ENCODE measurements around the gene VAMP1. TPM values are rescaled to one million over a fixed set of nuclear protein-coding genes. Genes with fewer than 3 reads are reported as not detected.
"Not testable (repeated sequence)": the region's sequence is repeated elsewhere in the genome, so short reads cannot be mapped to it uniquely, and the experiment has no call there.

VAMP1 gene
- total RNA-seq, 1 donor = 6.5 TPM

DNA sequence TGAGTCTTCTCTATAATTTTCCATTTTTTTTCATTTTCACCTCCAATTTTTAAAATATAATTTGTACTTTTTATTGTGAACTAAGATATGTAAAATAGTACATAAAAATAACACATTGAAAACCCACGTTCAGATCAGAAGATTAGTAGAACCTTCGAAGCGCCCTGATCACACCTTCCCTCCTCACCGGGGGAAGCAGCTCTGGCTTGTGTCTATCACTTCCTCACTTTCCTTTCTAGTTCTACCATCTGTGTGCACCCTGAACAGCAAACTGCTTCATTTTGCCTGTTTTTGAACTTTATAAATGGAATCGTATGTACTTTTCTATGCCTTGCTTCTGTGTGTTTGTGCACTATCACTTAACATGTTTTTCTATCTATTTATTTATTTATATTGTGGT lies 37.5 kb downstream of the VAMP1 start:
- no peak overlapping the region for H3K4me3 ChIP-seq (ENCODE audit: insufficient read depth, low read length)
- no peak overlapping the region for H3K27ac ChIP-seq (ENCODE audit: low read depth, low read length)
- no peaks in the 10 kb centered on the region for H3K36me3 ChIP-seq (ENCODE audit: insufficient read depth, low read length)
- no peak overlapping the region for H3K4me2 ChIP-seq (ENCODE audit: insufficient read depth, low read length)
- TF ChIP-seq CTCF (IDR thresholded peaks at IDR 0.05; ENCODE audit: extremely low read depth, low read depth, low read length) = no peak
- DNase-seq (ENCODE audit: insufficient read length, low spot score, missing footprints) = no peak
- H4K20me1 ChIP-seq (ENCODE audit: insufficient read depth, low read length) = no peaks in the 10 kb centered on the region
- no peaks in the 10 kb centered on the region for H3K79me2 ChIP-seq (ENCODE audit: insufficient read depth, low read length)
- no peaks in the 10 kb centered on the region for H3K9me3 ChIP-seq (ENCODE audit: low read depth, low read length)
- H2AFZ ChIP-seq (ENCODE audit: low read length) = no peak overlapping the region
- H3K4me1 ChIP-seq (ENCODE audit: insufficient read depth, low read length) = peaks cover 19% of the 10 kb centered on the region
- no peaks in the 10 kb centered on the region for H3K27me3 ChIP-seq (ENCODE audit: insufficient read depth, low read length)

- no peaks in the 10 kb centered on the region for H3K79me2 ChIP-seq (ENCODE audit: insufficient read depth, low read length)
- peak overlapping the region; percentile 88 for H2AFZ ChIP-seq (ENCODE audit: low read length)
- H3K4me3 ChIP-seq (ENCODE audit: insufficient read depth, low read length) = peak overlapping the region; percentile 55
- peak overlapping the region; percentile 82 for H3K4me2 ChIP-seq (ENCODE audit: insufficient read depth, low read length)
- no peaks in the 10 kb centered on the region for H4K20me1 ChIP-seq (ENCODE audit: insufficient read depth, low read length)
- TF ChIP-seq CTCF (IDR thresholded peaks at IDR 0.05; ENCODE audit: extremely low read depth, low read depth, low read length) = no peak
- peaks cover 19% of the 10 kb centered on the region for H3K4me1 ChIP-seq (ENCODE audit: insufficient read depth, low read length)
- no peaks in the 10 kb centered on the region for H3K27me3 ChIP-seq (ENCODE audit: insufficient read depth, low read length)
- no peaks in the 10 kb centered on the region for H3K36me3 ChIP-seq (ENCODE audit: insufficient read depth, low read length)
- H3K9me3 ChIP-seq (ENCODE audit: low read depth, low read length) = no peaks in the 10 kb centered on the region
- peak; percentile 90 for DNase-seq (ENCODE audit: insufficient read length, low spot score, missing footprints)
- peak overlapping the region; percentile 91 for H3K27ac ChIP-seq (ENCODE audit: low read depth, low read length)
Measured at GRCh38 chr12:6430124-6430989, 40.1 kb downstream of the VAMP1 start.

DNA sequence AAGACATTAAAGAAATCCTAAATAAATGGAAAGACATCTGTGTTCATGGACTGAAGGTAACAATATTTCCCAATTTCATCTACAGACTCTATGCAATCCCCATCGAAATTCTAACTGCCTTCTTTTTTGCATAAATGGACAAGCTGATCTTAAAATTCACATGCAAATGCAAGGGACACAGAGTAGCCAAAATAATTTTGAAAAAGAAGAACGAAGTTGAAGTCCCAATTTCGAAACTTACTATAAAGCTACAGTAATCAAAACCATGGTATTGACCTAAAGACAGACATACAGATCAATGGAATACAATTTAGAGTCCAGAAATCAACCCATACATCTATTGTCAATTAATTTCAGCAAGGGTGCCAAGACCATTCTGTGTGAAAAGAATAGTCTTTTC lies 42.2 kb downstream of the VAMP1 start:
- Histone ChIP-seq H3K4me2 (ENCODE audit: insufficient read depth, low read length) (no peak overlapping the region), H3K79me2 (ENCODE audit: insufficient read depth, low read length) (no peaks in the 10 kb centered on the region), H2AFZ (ENCODE audit: low read length) (no peak overlapping the region), H3K27me3 (ENCODE audit: insufficient read depth, low read length) (no peaks in the 10 kb centered on the region), H3K36me3 (ENCODE audit: insufficient read depth, low read length) (no peaks in the 10 kb centered on the region), H4K20me1 (ENCODE audit: insufficient read depth, low read length) (no peaks in the 10 kb centered on the region), H3K9me3 (ENCODE audit: low read depth, low read length) (no peaks in the 10 kb centered on the region), H3K4me1 (ENCODE audit: insufficient read depth, low read length) (peaks cover 21% of the 10 kb centered on the region), H3K27ac (ENCODE audit: low read depth, low read length) (no peak overlapping the region), H3K4me3 (ENCODE audit: insufficient read depth, low read length) (no peak overlapping the region)
- TF ChIP-seq CTCF (IDR thresholded peaks at IDR 0.05; ENCODE audit: extremely low read depth, low read depth, low read length) = no peak
- no peak for DNase-seq (ENCODE audit: insufficient read length, low spot score, missing footprints)

- H4K20me1 ChIP-seq (ENCODE audit: insufficient read depth, low read length); H2AFZ ChIP-seq (ENCODE audit: low read length); H3K36me3 ChIP-seq (ENCODE audit: insufficient read depth, low read length); DNase-seq (ENCODE audit: insufficient read length, low spot score, missing footprints); H3K4me2 ChIP-seq (ENCODE audit: insufficient read depth, low read length); H3K27me3 ChIP-seq (ENCODE audit: insufficient read depth, low read length); H3K27ac ChIP-seq (ENCODE audit: low read depth, low read length); H3K79me2 ChIP-seq (ENCODE audit: insufficient read depth, low read length); H3K9me3 ChIP-seq (ENCODE audit: low read depth, low read length); H3K4me3 ChIP-seq (ENCODE audit: insufficient read depth, low read length): not testable (repeated sequence)
- H3K4me1 ChIP-seq (ENCODE audit: insufficient read depth, low read length) = peaks cover 21% of the 10 kb centered on the region
Measured at GRCh38 chr12:6427796-6428195, 42.7 kb downstream of the VAMP1 start.

Data from osteoblast (primary cell).